Ovary (tissue), 3 donors: ENCODE measurements around the gene USP25.

ENCODE experiments used
- CTCF ChIP-seq, 3 donors: fragments of 450-650 bp in 2 of 3; fragments of 200-600 bp in 1 of 3; IDR thresholded peaks; one replicate each; pipeline versions ENCODE4 v1.5.1 to v1.8.0; 2016 to 2022; ENCODE audit warnings: antibody characterized with exemption in 3 of 3, mild to moderate bottlenecking in 1 of 3
- EP300 ChIP-seq: sonication (generic); formaldehyde crosslinking; IDR thresholded peaks from one replicate; pipeline ENCODE4 v1.6.1; 2017; ENCODE audit warnings: antibody characterized with exemption
- POLR2A ChIP-seq: fragments of 450-650 bp; IDR thresholded peaks from one replicate; pipeline ENCODE4 v1.6.1; 2017; ENCODE audit warnings: antibody characterized with exemption, mild to moderate bottlenecking, moderate library complexity
- donor health status: DM: no; HTN: no; CAD: no.

GRCh38 chr21:15895142-15896106, 165.6 kb downstream of the USP25 start:
- TF ChIP-seq CTCF (IDR thresholded peaks at IDR 0.05) (no peak), POLR2A (no peak), EP300 (no peak)
